Left lung (tissue), 10 donors: ENCODE results near the gene TANGO6. TPM values are rescaled to one million over a fixed set of nuclear protein-coding genes. Genes with fewer than 3 reads are reported as not detected.

Source experiments
- ATAC-seq: fragments of 200-7000 bp; cut with Tn5 transposase; one replicate; pipeline ENCODE4 v1.9.1; 2020; ENCODE audit warnings: moderate library complexity
- DNase-seq, 4 donors: peaks; one replicate each; pipeline ENCODE4 v3.0.0-alpha.2; 2013 to 2020
- H3K27ac ChIP-seq, 2 donors: fragments of 200-600 bp; sonication (generic) in 1 of 2; one replicate each; pipeline versions ENCODE4 v1.5.0 to v1.8.0; 2020 to 2021
- H3K27me3 ChIP-seq, 2 donors: fragments of 200-600 bp; sonication (generic) in 1 of 2; one replicate each; pipeline versions ENCODE4 v1.5.0 to v1.8.0; 2020 to 2021
- H3K36me3 ChIP-seq, 2 donors: fragments of 200-600 bp; sonication (generic) in 1 of 2; one replicate each; pipeline versions ENCODE4 v1.5.0 to v1.8.0; 2020 to 2021
- H3K4me1 ChIP-seq, 2 donors: fragments of 200-600 bp; one replicate each; pipeline ENCODE4 v1.8.0; 2021
- H3K4me3 ChIP-seq, 2 donors: fragments of 200-600 bp; sonication (generic) in 1 of 2; one replicate each; pipeline versions ENCODE4 v1.5.0 to v1.8.0; 2020 to 2021; ENCODE audit warnings: mild to moderate bottlenecking in 1 of 2
- H3K9me3 ChIP-seq, 2 donors: fragments of 200-600 bp; sonication (generic) in 1 of 2; one replicate each; pipeline versions ENCODE4 v1.5.0 to v1.8.0; 2020 to 2021
- CTCF ChIP-seq, 2 donors: fragments of 200-600 bp; sonication (generic) in 1 of 2; IDR thresholded peaks; one replicate each; pipeline versions ENCODE4 v1.5.0 to v1.8.0; 2021; ENCODE audit warnings: antibody characterized with exemption in 2 of 2
- intact Hi-C, 2 donors: fragments of 100-400 bp; cut with DNase I; formaldehyde crosslinking; loops; one replicate each; pipeline versions ENCODE4 v1.11.2 to v1.14.2; 2022
- polyA plus RNA-seq, 6 donors: library from polyadenylated mRNA; unstranded; fragments of 120-200 nt; gene quantifications; one replicate each; pipeline ENCODE4 v1.2.1, GENCODE V29; 2013; ENCODE audit not compliant: insufficient read length in 6 of 6
- total RNA-seq, 2 donors: library from RNA; stranded (reverse); fragmentation: NEBNext Ultra II Directional; extraction: Animal tissue kit (Norgen Biotek cat#: 25700); gene quantifications; one replicate each; pipeline ENCODE4 v1.2.1, GENCODE V29; 2021
- donor health status: DM: no; HTN: yes; CAD: no.
- donor health status: DM: no; HTN: no; CAD: no.

TANGO6 gene
- total and polyA plus RNA-seq, 8 donors: 6.3 to 24.1 (median 7.9) TPM

- H3K27me3 ChIP-seq: no peaks in the 10 kb centered on the region
- ATAC-seq (no peak), DNase-seq (no peak)
- TF ChIP-seq CTCF (IDR thresholded peaks at IDR 0.05): no peak
- H3K4me3 ChIP-seq: no peak overlapping the region
- no peaks in the 10 kb centered on the region for H3K9me3 ChIP-seq
- H3K4me1 ChIP-seq: peaks cover 0 to 8% of the 10 kb centered on the region in 2 donors
- H3K36me3 ChIP-seq: peaks cover 0 to 48% of the 10 kb centered on the region in 2 donors
- no peak overlapping the region for H3K27ac ChIP-seq
- intact Hi-C loops: no loop called here
These were observed 16.5 kb downstream of the TANGO6 start for GRCh38 chr16:68859828-68860227.

GRCh38 chr16:68860978-68861892, 17.9 kb downstream of the TANGO6 start:
- intact Hi-C loops: no loop called here
- ATAC-seq (no peak), DNase-seq (no peak)
- TF ChIP-seq CTCF (IDR thresholded peaks at IDR 0.05): no peak
- Histone ChIP-seq H3K9me3 (no peaks in the 10 kb centered on the region), H3K27me3 (no peaks in the 10 kb centered on the region), H3K4me3 (no peak overlapping the region), H3K27ac (no peak overlapping the region), H3K4me1 (peaks cover 0 to 3% of the 10 kb centered on the region in 2 donors), H3K36me3 (peaks cover 0 to 54% of the 10 kb centered on the region in 2 donors)

- no peaks in the 10 kb centered on the region for H3K4me1 ChIP-seq
- H3K27ac ChIP-seq: no peak overlapping the region
- no peak overlapping the region for H3K4me3 ChIP-seq
- no peak for DNase-seq
- H3K36me3 ChIP-seq: peaks cover 0 to 54% of the 10 kb centered on the region in 2 donors
- no peak for ATAC-seq
- H3K9me3 ChIP-seq: no peaks in the 10 kb centered on the region
- intact Hi-C loops: no loop called here
- H3K27me3 ChIP-seq: no peaks in the 10 kb centered on the region
- no peak for TF ChIP-seq CTCF (IDR thresholded peaks at IDR 0.05)
These were observed 23.6 kb downstream of the TANGO6 start for GRCh38 chr16:68866933-68867332.

GRCh38 chr16:68869492-68870088, 26.3 kb downstream of the TANGO6 start:
- Histone ChIP-seq H3K9me3 (no peaks in the 10 kb centered on the region), H3K27me3 (no peaks in the 10 kb centered on the region), H3K36me3 (peaks cover 0 to 57% of the 10 kb centered on the region in 2 donors), H3K4me1 (no peaks in the 10 kb centered on the region), H3K4me3 (no peak overlapping the region), H3K27ac (no peak overlapping the region)
- no peak for DNase-seq
- TF ChIP-seq CTCF (IDR thresholded peaks at IDR 0.05): no peak
- intact Hi-C loops: no loop called here
- ATAC-seq: no peak
